HepG2 (cell line): ENCODE measurements around the gene CREBBP. TPM values are rescaled to one million over a fixed set of nuclear protein-coding genes. Genes with fewer than 3 reads are reported as not detected.

Experiments used
- ATAC-seq: fragments of 200-7000 bp; cut with Tn5 transposase; 3 replicates; pipeline ENCODE4 v1.9.1; 2020; ENCODE audit warnings: mild to moderate bottlenecking, moderate library complexity
- BruUV-seq: library from RNA; stranded (reverse); fragments of 400-500 nt; replicated peaks from 2 replicates; lab custom pipeline; 2021; lab: Mats Ljungman, UMichigan
- CTCF ChIA-PET: fragments of 300-600 bp; formaldehyde crosslinking; extraction: SDS; loops from one replicate; lab custom pipeline; 2021; ENCODE audit warnings: low total read pairs, inconsistent platforms, low intra/inter-chr PET ratio; lab: Yijun Ruan, JAX
- POLR2A ChIA-PET: fragments of 350-600 bp; sonication (Branson Sonifier 250); formaldehyde crosslinking; loops from one replicate; lab custom pipeline; 2020; ENCODE audit warnings: antibody characterized with exemption, inconsistent platforms; lab: Yijun Ruan, JAX
- DNase-seq: peaks from one replicate; pipeline ENCODE4 v3.0.0-alpha.2; 2015; ENCODE audit warnings: low spot score
- FAIRE-seq: peaks from 3 replicates; lab custom pipeline; 2011; peaks lifted over from hg19 to GRCh38; lab: Jason Lieb, UNC
- H2AFZ ChIP-seq: one replicate; pipeline ENCODE4 v1.6.1; 2011; ENCODE audit warnings: low read length, inconsistent platforms
- H3K27ac ChIP-seq: fragments of 300-600 bp; 3 replicates; pipeline ENCODE4 v1.8.0; 2011; ENCODE audit warnings: mixed run types, mild to moderate bottlenecking, mixed read lengths, low read length, inconsistent platforms; ENCODE audit not compliant: insufficient read depth; ENCODE audit errors: extremely low read length
- H3K27me3 ChIP-seq, 2 experiments: fragments of 200-600 bp in 1 of 2; 2 replicates in 1 of 2; 3 replicates in 1 of 2; pipeline versions ENCODE4 v1.6.0 to v1.8.0; 2011; ENCODE audit warnings: low read length in 2 of 2, mild to moderate bottlenecking in 2 of 2, moderate library complexity in 2 of 2, inconsistent platforms in 1 of 2; ENCODE audit not compliant: insufficient read depth in 2 of 2, control insufficient read depth in 1 of 2
- H3K36me3 ChIP-seq, 2 experiments: fragments of 200-600 bp in 1 of 2; replicated peaks in 1 of 2; 2 replicates in 1 of 2; 3 replicates in 1 of 2; pipeline versions ENCODE4 v1.5.1 to v1.8.0; 2011; ENCODE audit warnings: low read length in 2 of 2, inconsistent platforms in 1 of 2; ENCODE audit not compliant: insufficient read depth in 2 of 2, control insufficient read depth in 1 of 2
- H3K4me1 ChIP-seq: 2 replicates; pipeline ENCODE4 v1.5.1; 2012; ENCODE audit warnings: low read length, inconsistent platforms; ENCODE audit not compliant: insufficient read depth
- H3K4me2 ChIP-seq: 2 replicates; pipeline ENCODE4 v1.6.0; 2011; ENCODE audit warnings: low read depth, low read length, inconsistent platforms
- H3K4me3 ChIP-seq, 3 experiments: fragments of 200-600 bp in 1 of 3; sonication (generic), shearing (Covaris generic) in 1 of 3; replicated peaks in 1 of 3; 2 replicates each; pipeline ENCODE4 v1.5.1; 2011 to 2016; ENCODE audit warnings: low read length in 3 of 3, inconsistent platforms in 2 of 3, low read depth in 2 of 3, mild to moderate bottlenecking in 2 of 3, control low read depth in 1 of 3, mixed read lengths in 1 of 3; ENCODE audit not compliant: insufficient read depth in 1 of 3
- H3K79me2 ChIP-seq: one replicate; pipeline ENCODE4 v1.6.1; 2011; ENCODE audit warnings: low read length, inconsistent platforms; ENCODE audit not compliant: insufficient read depth
- H3K9ac ChIP-seq: 2 replicates; pipeline ENCODE4 v1.6.0; 2011; ENCODE audit warnings: mild to moderate bottlenecking, low read depth, low read length, inconsistent platforms; ENCODE audit not compliant: insufficient read depth
- H3K9me3 ChIP-seq: 2 replicates; pipeline ENCODE4 v1.5.1; 2012; ENCODE audit warnings: mild to moderate bottlenecking, low read length
- H4K20me1 ChIP-seq: 2 replicates; pipeline ENCODE4 v1.6.0; 2011; ENCODE audit warnings: inconsistent platforms, mild to moderate bottlenecking, low read length, moderate library complexity; ENCODE audit not compliant: insufficient read depth
- JARID2 ChIP-seq: sonication (generic); formaldehyde crosslinking; IDR thresholded peaks from 2 replicates; pipeline ENCODE4 v1.8.1; 2023; ENCODE audit warnings: missing genetic modification reagents, inconsistent platforms; ENCODE audit not compliant: insufficient replicate concordance
- KLF12 ChIP-seq: sonication (generic); formaldehyde crosslinking; IDR thresholded peaks from 2 replicates; pipeline ENCODE4 v1.4.0; 2020; ENCODE audit warnings: missing genetic modification reagents, borderline replicate concordance
- KMT2A ChIP-seq: sonication (generic); formaldehyde crosslinking; IDR thresholded peaks from 2 replicates; pipeline ENCODE4 v1.4.0; 2020; ENCODE audit warnings: missing genetic modification reagents
- MIER3 ChIP-seq: IDR thresholded peaks from 2 replicates; pipeline ENCODE4 v1.6.1; 2016; ENCODE audit warnings: missing compliant biosample characterization, borderline replicate concordance
- STAT5B ChIP-seq: sonication (generic); formaldehyde crosslinking; IDR thresholded peaks from 2 replicates; pipeline ENCODE4 v1.4.0; 2020; ENCODE audit warnings: missing genetic modification reagents
- ZNF12 ChIP-seq: sonication (generic); formaldehyde crosslinking; IDR thresholded peaks from 2 replicates; pipeline ENCODE4 v1.5.0; 2020; ENCODE audit warnings: missing genetic modification reagents
- ZNF224 ChIP-seq: sonication (generic); formaldehyde crosslinking; IDR thresholded peaks from 2 replicates; pipeline ENCODE4 v1.5.0; 2020; ENCODE audit warnings: mild to moderate bottlenecking, missing genetic modification reagents
- ZNF260 ChIP-seq: sonication (generic); formaldehyde crosslinking; IDR thresholded peaks from 2 replicates; pipeline ENCODE4 v1.4.0; 2020; ENCODE audit warnings: missing genetic modification reagents, low read depth, mild to moderate bottlenecking, borderline replicate concordance
- ZNF883 ChIP-seq: sonication (generic); formaldehyde crosslinking; IDR thresholded peaks from 2 replicates; pipeline ENCODE4 v1.5.1; 2020; ENCODE audit warnings: mild to moderate bottlenecking, missing genetic modification reagents; ENCODE audit errors: not compliant biosample characterization
- ZSCAN20 ChIP-seq: sonication (generic); formaldehyde crosslinking; IDR thresholded peaks from 2 replicates; pipeline ENCODE4 v1.4.0; 2020; ENCODE audit warnings: missing genetic modification reagents, mild to moderate bottlenecking, borderline replicate concordance
- WGBS: methylation state at CpG from one replicate; pipeline ENCODE4 v1.1.6; 2017; ENCODE audit warnings: low lambda C conversion rate; 5-methylcytosine and 5-hydroxymethylcytosine counted together
- in situ Hi-C: cut with HindIII; loops from 2 replicates; pipeline ENCODE4 v1.10.0; 2017; ENCODE audit warnings: low pct_unique_long_range_greater_than_20kb; ENCODE audit not compliant: extremely low pct_ligation_motif_present
- intact Hi-C: fragments of 100-400 bp; cut with micrococcal nuclease; formaldehyde crosslinking; loops from one replicate; pipeline ENCODE4 v1.10.0; 2022; ENCODE audit not compliant: unreplicated experiment
- polyA plus RNA-seq, 8 experiments: library from polyadenylated mRNA; depleted of rRNA in 3 of 8; stranded (reverse) in 7 of 8; unstranded in 1 of 8; fragments of >200 nt; fragmentation: Illumina TruSeq in 4 of 8; extraction: Trizol in 4 of 8; gene quantifications; 2 replicates each; pipeline versions ENCODE4 v1.2.1 to v1.2.3, GENCODE V29; 2011 to 2016; ENCODE audit warnings: low read depth in 4 of 8, missing spikeins in 1 of 8, mixed read lengths in 1 of 8; ENCODE audit not compliant: insufficient read depth in 1 of 8
- total RNA-seq, 5 experiments: library from RNA; depleted of rRNA; stranded (reverse); fragments of >200 nt; fragmentation: Illumina TruSeq; extraction: Trizol; gene quantifications; 2 replicates each; pipeline ENCODE4 v1.2.3, GENCODE V29; 2016; ENCODE audit warnings: low read depth in 1 of 5

CREBBP gene
- total and polyA plus RNA-seq, 2 of the 13 experiments (the other 11 are each of a cell fraction or from before 2014, with no cell fraction given) = 5.3 to 10.4 TPM

DNA sequence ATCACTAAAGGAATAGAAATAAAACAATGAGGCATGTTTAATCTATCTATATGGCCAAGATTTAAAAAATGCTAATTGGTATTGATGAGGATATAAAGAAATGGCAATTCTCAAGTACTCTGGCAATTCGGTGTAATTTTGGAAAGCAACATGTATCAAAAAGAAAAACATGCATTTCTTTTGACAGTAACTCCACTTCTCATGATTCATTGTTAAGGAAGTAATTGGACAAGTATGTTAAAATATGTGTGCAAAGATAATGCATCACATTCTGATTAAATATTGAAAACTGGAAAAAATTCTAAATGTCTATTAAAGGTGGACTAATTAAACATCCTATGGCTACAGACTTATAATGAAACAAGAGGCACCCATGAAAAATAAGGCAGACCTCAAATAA is 81.2 kb downstream of the CREBBP start:
- H3K27me3 ChIP-seq = no peaks in the 10 kb centered on the region
- in situ Hi-C loops = no loop called here
- H3K9ac ChIP-seq = no peak overlapping the region
- H2AFZ ChIP-seq = no peak overlapping the region
- ATAC-seq (no peak), DNase-seq (no peak), FAIRE-seq (no peak)
- intact Hi-C loops = no loop called here
- POLR2A ChIA-PET = no interaction called here
- peaks cover 11% of the 10 kb centered on the region for H3K4me1 ChIP-seq
- no peaks in the 10 kb centered on the region for H3K9me3 ChIP-seq
- H3K4me3 ChIP-seq = no peak overlapping the region
- no peak overlapping the region for H3K4me2 ChIP-seq
- peaks cover 40% of the 10 kb centered on the region for H4K20me1 ChIP-seq
- TF ChIP-seq ZNF260 (CRISPR knock-in tag) = no peak
- TF ChIP-seq KLF12 (CRISPR knock-in tag) = no peak
- no peak for TF ChIP-seq JARID2 (CRISPR knock-in tag)
- no peak for TF ChIP-seq ZNF12
- TF ChIP-seq STAT5B (CRISPR knock-in tag) = no peak
- CTCF ChIA-PET = no interaction called here
- no peak overlapping the region for H3K27ac ChIP-seq
- no TSS peak for BruUV-seq
- H3K36me3 ChIP-seq = peaks cover 5 to 7% of the 10 kb centered on the region in 2 experiments; a peak in 3 of 5 replicates
- WGBS = 94% methylated on average over 1 of the region's 1 CpG
- peaks cover 79% of the 10 kb centered on the region for H3K79me2 ChIP-seq

GRCh38 chr16:3798838-3799237 is 81.7 kb downstream of the CREBBP start:
- BruUV-seq = no TSS peak
- WGBS = 96% methylated on average over 8 of the region's 8 CpGs
- H3K9ac ChIP-seq = no peak overlapping the region
- FAIRE-seq = no peak
- H3K27ac ChIP-seq = no peak overlapping the region
- POLR2A ChIA-PET = no interaction called here
- H3K4me1 ChIP-seq = peaks cover 11% of the 10 kb centered on the region
- no peak for ATAC-seq
- no peak for DNase-seq
- in situ Hi-C loops = no loop called here
- no peak overlapping the region for H3K4me2 ChIP-seq
- H3K36me3 ChIP-seq = peaks cover 4 to 7% of the 10 kb centered on the region in 2 experiments; a peak in 3 of 5 replicates
- no peak overlapping the region for H3K4me3 ChIP-seq
- no peaks in the 10 kb centered on the region for H3K27me3 ChIP-seq
- no peaks in the 10 kb centered on the region for H3K9me3 ChIP-seq
- peaks cover 76% of the 10 kb centered on the region for H3K79me2 ChIP-seq
- TF ChIP-seq ZNF883 (CRISPR knock-in tag) (no peak), ZNF224 (CRISPR knock-in tag) (no peak), KMT2A (CRISPR knock-in tag) (no peak), MIER3 (CRISPR knock-in tag) (no peak), ZSCAN20 (no peak)
- TF ChIP-seq, all 625 proteins: peak for 0
- peaks cover 40% of the 10 kb centered on the region for H4K20me1 ChIP-seq
- intact Hi-C loops = no loop called here
- H2AFZ ChIP-seq = no peak overlapping the region
- CTCF ChIA-PET = no interaction called here
